ENCODE measurements around the gene ZNF609.
"Not testable (repeated sequence)": the region's sequence is repeated elsewhere in the genome, so short reads cannot be mapped to it uniquely, and the experiment has no call there.

DNA sequence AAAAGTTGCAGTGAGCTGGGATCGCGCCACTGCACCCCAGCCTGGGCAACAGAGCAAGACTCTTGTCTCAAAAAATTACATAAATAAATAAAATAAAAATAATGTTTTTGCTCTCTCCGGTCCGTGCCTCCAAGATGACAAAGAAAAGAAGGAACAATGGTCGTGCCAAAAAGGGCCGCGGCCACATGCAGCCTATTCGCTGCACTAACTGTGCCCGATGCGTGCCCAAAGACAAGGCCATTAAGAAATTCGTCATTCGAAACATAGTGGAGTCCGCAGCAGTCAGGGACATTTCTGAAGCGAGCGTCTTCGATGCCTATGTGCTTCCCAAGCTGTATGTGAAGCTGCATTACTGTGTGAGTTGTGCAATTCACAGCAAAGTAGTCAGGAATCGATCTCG lies 132.5 kb downstream of the ZNF609 start:
- TF ChIP-seq, protein P1, sequence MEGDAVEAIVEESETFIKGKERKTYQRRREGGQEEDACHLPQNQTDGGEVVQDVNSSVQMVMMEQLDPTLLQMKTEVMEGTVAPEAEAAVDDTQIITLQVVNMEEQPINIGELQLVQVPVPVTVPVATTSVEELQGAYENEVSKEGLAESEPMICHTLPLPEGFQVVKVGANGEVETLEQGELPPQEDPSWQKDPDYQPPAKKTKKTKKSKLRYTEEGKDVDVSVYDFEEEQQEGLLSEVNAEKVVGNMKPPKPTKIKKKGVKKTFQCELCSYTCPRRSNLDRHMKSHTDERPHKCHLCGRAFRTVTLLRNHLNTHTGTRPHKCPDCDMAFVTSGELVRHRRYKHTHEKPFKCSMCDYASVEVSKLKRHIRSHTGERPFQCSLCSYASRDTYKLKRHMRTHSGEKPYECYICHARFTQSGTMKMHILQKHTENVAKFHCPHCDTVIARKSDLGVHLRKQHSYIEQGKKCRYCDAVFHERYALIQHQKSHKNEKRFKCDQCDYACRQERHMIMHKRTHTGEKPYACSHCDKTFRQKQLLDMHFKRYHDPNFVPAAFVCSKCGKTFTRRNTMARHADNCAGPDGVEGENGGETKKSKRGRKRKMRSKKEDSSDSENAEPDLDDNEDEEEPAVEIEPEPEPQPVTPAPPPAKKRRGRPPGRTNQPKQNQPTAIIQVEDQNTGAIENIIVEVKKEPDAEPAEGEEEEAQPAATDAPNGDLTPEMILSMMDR (conservative IDR thresholded peaks at IDR 0.05; ENCODE audit: low read depth, low read length) = not testable (repeated sequence)
- not testable (repeated sequence) for TF ChIP-seq EZH2 (IDR thresholded peaks at IDR 0.05; ENCODE audit: borderline replicate concordance, low read depth, low read length, poor library complexity, severe bottlenecking)

Data from A673 (cell line).